Karpas-422 (cell line): Measurements from ENCODE around the gene FKBP6. TPM values are rescaled to one million over a fixed set of nuclear protein-coding genes. Genes with fewer than 3 reads are reported as not detected.
"Not testable (repeated sequence)": the region's sequence is repeated elsewhere in the genome, so short reads cannot be mapped to it uniquely, and the experiment has no call there.

Experiments
- DNase-seq: peaks from one replicate; pipeline ENCODE4 v3.0.0-alpha.2; 2015
- H2AFZ ChIP-seq: fragments of 200-600 bp; sonication (generic); 2 replicates; pipeline ENCODE4 v1.6.1; 2014; ENCODE audit warnings: antibody characterized with exemption, low read length, mixed read lengths
- H3K27ac ChIP-seq: fragments of 200-600 bp; sonication (generic); 2 replicates; pipeline ENCODE4 v1.5.1; 2014; ENCODE audit warnings: mild to moderate bottlenecking, low read length, moderate library complexity
- H3K27me3 ChIP-seq: fragments of 200-600 bp; sonication (generic); 2 replicates; pipeline ENCODE4 v1.6.1; 2014; ENCODE audit warnings: low read length, mixed read lengths
- H3K36me3 ChIP-seq: fragments of 200-600 bp; sonication (generic); 2 replicates; pipeline ENCODE4 v1.6.1; 2014; ENCODE audit warnings: low read length, mixed read lengths; ENCODE audit not compliant: insufficient read depth
- H3K4me1 ChIP-seq: fragments of 200-600 bp; sonication (generic); 2 replicates; pipeline ENCODE4 v1.6.1; 2014; ENCODE audit warnings: mild to moderate bottlenecking, low read length, mixed read lengths
- H3K4me2 ChIP-seq: fragments of 200-600 bp; sonication (generic); 2 replicates; pipeline ENCODE4 v1.6.1; 2014; ENCODE audit warnings: low read length, low read depth, mild to moderate bottlenecking; ENCODE audit not compliant: poor library complexity, severe bottlenecking
- H3K4me3 ChIP-seq: fragments of 200-600 bp; sonication (generic); 2 replicates; pipeline ENCODE4 v1.5.1; 2014; ENCODE audit warnings: mild to moderate bottlenecking, antibody characterized with exemption, low read length, mixed read lengths
- H3K79me2 ChIP-seq: fragments of 200-600 bp; sonication (generic); 2 replicates; pipeline ENCODE4 v1.6.1; 2014; ENCODE audit warnings: mild to moderate bottlenecking, low read length, mixed read lengths
- H3K9ac ChIP-seq: fragments of 200-600 bp; sonication (generic); 2 replicates; pipeline ENCODE4 v1.6.0; 2014; ENCODE audit warnings: low read length
- H3K9me2 ChIP-seq: fragments of 200-600 bp; sonication (generic), shearing (Covaris generic); replicated peaks from 2 replicates; pipeline ENCODE4 v1.6.0; 2014; ENCODE audit warnings: mild to moderate bottlenecking, low read length, moderate library complexity; ENCODE audit not compliant: insufficient read depth
- H3K9me3 ChIP-seq: fragments of 300-700, 200-600 bp; sonication (generic); 2 replicates; pipeline ENCODE4 v1.6.1; 2014; ENCODE audit warnings: low read length, mixed read lengths
- H4K20me1 ChIP-seq: fragments of 200-600 bp; sonication (generic); 2 replicates; pipeline ENCODE4 v1.6.1; 2014; ENCODE audit warnings: mild to moderate bottlenecking, antibody characterized with exemption, low read length, low read depth; ENCODE audit not compliant: insufficient read depth
- total RNA-seq: library from RNA; depleted of rRNA; stranded (reverse); fragments of >200 nt; shearing (Covaris generic); gene quantifications from 2 replicates; pipeline ENCODE4 v1.2.3, GENCODE V29; 2014; ENCODE audit warnings: low replicate concordance

FKBP6 gene
- total RNA-seq, 1 experiment from 2014 or later = not detected

DNA sequence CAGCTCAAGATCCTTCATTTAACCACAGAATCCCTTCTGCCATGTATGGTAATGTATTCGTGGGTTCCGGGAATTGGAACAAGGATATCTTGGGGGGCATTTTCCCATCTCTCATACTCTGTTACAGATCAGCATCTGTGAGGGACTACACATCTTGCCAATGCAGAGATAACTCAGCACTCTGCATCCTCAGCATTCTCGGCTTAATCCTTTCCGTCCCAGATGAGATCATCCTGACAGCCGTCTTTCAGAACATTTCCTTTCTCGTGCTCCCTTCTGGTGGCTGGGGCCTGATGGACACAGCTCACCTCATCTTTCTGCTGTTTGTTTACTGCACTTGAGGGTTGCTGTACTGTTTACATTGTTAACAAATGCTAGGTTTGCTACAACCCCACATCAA is 25.3 kb downstream of the FKBP6 start:
- no peaks in the 10 kb centered on the region for H3K27me3 ChIP-seq

DNA sequence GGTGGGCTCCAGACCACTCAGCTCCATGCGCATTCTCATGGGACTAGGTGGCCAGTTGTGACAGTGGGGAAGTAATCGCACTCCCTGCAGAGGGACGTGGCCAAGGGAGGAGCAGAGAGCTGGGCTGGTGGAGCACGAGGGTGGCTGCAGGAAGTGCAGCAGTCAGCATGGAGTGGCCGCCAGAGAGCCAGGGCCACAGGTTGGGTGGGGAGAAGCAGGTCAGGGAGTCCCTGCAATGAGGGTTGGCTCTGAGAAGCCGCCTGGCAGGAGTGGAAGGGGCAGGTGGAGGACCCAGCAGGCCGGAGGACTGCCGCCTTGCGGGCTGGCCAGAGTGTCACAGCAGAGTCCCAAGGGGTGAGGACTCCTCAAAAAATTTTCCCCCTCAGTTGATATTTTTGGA is 26.2 kb downstream of the FKBP6 start:
- H3K4me1 ChIP-seq = no peaks in the 10 kb centered on the region
- H3K27me3 ChIP-seq = no peaks in the 10 kb centered on the region
- no peaks in the 10 kb centered on the region for H4K20me1 ChIP-seq
- no peaks in the 10 kb centered on the region for H3K9me2 ChIP-seq
- H3K4me3 ChIP-seq = no peak overlapping the region
- no peaks in the 10 kb centered on the region for H3K79me2 ChIP-seq
- no peak for DNase-seq
- H3K36me3 ChIP-seq = no peaks in the 10 kb centered on the region
- no peak overlapping the region for H3K9ac ChIP-seq
- H3K27ac ChIP-seq = no peak overlapping the region
- H3K9me3 ChIP-seq = no peaks in the 10 kb centered on the region
- H2AFZ ChIP-seq = no peak overlapping the region
- no peak overlapping the region for H3K4me2 ChIP-seq

More for the DNA sequence above, 25.3 kb downstream of the FKBP6 start:
- H4K20me1 ChIP-seq = no peaks in the 10 kb centered on the region
- H3K4me3 ChIP-seq = no peak overlapping the region
- DNase-seq = no peak
- no peaks in the 10 kb centered on the region for H3K36me3 ChIP-seq
- H3K79me2 ChIP-seq = no peaks in the 10 kb centered on the region
- H2AFZ ChIP-seq = no peak overlapping the region
- H3K9me2 ChIP-seq = no peaks in the 10 kb centered on the region
- H3K4me2 ChIP-seq = no peak overlapping the region
- no peak overlapping the region for H3K9ac ChIP-seq
- no peak overlapping the region for H3K27ac ChIP-seq
- H3K9me3 ChIP-seq = no peaks in the 10 kb centered on the region
- no peaks in the 10 kb centered on the region for H3K4me1 ChIP-seq

DNA sequence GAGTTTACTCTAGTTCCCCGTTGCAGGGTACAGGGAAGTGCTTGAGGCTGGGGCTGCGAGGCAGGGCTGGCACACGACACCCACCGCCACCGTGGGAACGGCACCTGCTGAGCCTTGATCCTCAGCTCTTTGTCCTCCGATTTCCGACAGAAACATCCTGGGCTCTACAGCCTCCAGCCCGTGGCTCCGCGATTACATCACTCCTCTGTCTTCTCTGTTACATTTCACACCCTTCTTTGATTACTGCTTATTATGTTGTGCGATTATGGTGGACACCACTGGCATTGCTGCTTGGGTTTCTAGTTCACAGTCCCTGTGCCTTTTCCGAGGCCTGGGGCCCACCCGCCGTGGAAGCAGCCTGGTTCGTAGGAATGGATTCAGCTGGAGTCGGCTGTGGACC is 26.9 kb downstream of the FKBP6 start:
- no peaks in the 10 kb centered on the region for H3K27me3 ChIP-seq
- DNase-seq = no peak
- H3K79me2 ChIP-seq = no peaks in the 10 kb centered on the region
- no peaks in the 10 kb centered on the region for H3K9me2 ChIP-seq
- H3K9me3 ChIP-seq = no peaks in the 10 kb centered on the region
- H3K4me1 ChIP-seq = no peaks in the 10 kb centered on the region
- H3K27ac ChIP-seq = no peak overlapping the region
- no peak overlapping the region for H2AFZ ChIP-seq
- H3K4me2 ChIP-seq = no peak overlapping the region
- H4K20me1 ChIP-seq = no peaks in the 10 kb centered on the region
- no peak overlapping the region for H3K9ac ChIP-seq
- no peak overlapping the region for H3K4me3 ChIP-seq
- H3K36me3 ChIP-seq = no peaks in the 10 kb centered on the region

DNA sequence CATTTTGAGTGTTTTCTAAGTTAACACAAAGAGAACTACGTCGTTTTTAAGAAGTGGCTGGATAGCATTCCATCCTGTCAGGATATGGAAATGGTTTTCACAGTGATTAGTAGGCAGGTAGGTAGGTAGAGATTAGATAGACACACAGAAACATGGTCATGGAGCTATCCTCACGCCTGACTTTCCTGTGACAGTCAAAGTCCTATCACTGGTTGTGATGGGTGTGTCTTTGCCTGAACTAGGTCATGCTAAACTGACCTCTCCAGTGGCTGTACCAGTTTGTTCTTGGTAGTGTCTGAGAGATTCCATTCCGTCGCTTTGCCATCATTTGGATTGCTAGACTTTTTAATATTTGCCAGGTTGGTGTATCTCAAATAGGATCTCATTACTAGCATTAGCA is 28.2 kb downstream of the FKBP6 start:
- no peak overlapping the region for H3K4me3 ChIP-seq
- no peak overlapping the region for H2AFZ ChIP-seq
- H3K4me2 ChIP-seq = no peak overlapping the region
- no peaks in the 10 kb centered on the region for H3K27me3 ChIP-seq
- no peaks in the 10 kb centered on the region for H3K4me1 ChIP-seq
- no peak overlapping the region for H3K9ac ChIP-seq
- DNase-seq = no peak
- H3K9me2 ChIP-seq = no peaks in the 10 kb centered on the region
- H3K27ac ChIP-seq = no peak overlapping the region
- no peaks in the 10 kb centered on the region for H3K79me2 ChIP-seq
- H3K36me3 ChIP-seq = no peaks in the 10 kb centered on the region
- H4K20me1 ChIP-seq = no peaks in the 10 kb centered on the region
- H3K9me3 ChIP-seq = no peaks in the 10 kb centered on the region

DNA sequence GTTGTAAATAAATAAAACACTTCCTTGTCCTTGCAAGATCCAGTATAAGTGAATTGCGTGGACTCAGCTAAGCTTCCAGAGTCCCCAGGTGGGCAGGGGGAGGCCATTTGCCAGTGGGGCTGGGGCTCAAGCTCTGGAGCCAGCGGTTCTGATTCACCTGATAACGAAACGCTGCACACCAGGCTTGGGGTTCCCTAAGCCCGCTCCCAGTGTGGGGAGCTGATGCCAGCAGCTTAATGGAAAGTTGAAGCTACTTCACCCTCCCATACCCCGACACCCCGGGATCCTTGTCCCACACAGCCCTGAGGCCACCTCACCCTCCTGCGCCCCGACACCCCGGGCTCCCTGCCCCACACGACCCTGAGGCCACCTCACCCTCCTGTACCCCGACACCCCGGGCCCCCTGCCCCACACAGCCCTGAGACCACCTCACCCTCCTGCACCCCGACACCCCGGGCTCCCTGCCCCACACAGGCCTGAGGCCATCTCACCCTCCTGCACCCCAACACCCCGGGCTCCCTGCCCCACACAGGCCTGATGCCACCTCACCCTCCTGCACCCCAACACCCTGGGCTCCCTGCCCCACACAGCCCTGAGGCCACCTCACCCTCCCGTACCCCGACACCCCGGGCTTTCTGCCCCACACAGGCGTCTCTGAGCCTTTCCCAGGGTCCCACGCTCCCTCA is 30.8 kb downstream of the FKBP6 start:
- H3K9ac ChIP-seq = no peak overlapping the region
- no peaks in the 10 kb centered on the region for H3K36me3 ChIP-seq
- no peaks in the 10 kb centered on the region for H3K4me1 ChIP-seq
- no peak for DNase-seq
- no peaks in the 10 kb centered on the region for H3K79me2 ChIP-seq
- H3K4me3 ChIP-seq = no peak overlapping the region
- no peak overlapping the region for H2AFZ ChIP-seq
- H3K9me2 ChIP-seq = no peaks in the 10 kb centered on the region
- H3K9me3 ChIP-seq = no peaks in the 10 kb centered on the region
- H3K27me3 ChIP-seq = no peaks in the 10 kb centered on the region
- H3K4me2 ChIP-seq = no peak overlapping the region
- H4K20me1 ChIP-seq = no peaks in the 10 kb centered on the region
- no peak overlapping the region for H3K27ac ChIP-seq

DNA sequence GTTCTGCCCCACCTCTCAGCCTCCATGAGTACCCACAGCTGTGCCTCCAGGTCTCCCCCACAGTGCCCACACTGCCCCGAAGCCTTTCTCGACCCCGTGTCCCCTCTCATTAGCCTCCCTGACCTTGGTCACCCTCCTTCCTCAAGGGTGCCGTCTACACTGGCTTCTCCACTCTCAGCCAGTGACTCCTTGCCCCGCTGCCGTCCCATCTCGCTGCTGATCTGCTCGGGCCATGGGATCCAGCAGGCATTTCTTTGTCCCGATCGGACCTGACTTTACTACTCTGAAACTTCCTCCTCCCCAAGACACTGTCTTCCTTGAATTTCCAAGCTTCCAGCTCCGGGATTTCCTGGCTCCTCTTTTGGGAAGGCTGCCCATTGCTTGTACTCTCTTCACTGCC is 31.3 kb downstream of the FKBP6 start:
- Histone ChIP-seq H3K4me2 (no peak overlapping the region), H2AFZ (no peak overlapping the region), H3K27ac (no peak overlapping the region), H3K9me2 (no peaks in the 10 kb centered on the region), H3K9ac (no peak overlapping the region), H3K4me1 (no peaks in the 10 kb centered on the region), H3K27me3 (no peaks in the 10 kb centered on the region), H3K36me3 (no peaks in the 10 kb centered on the region), H3K9me3 (no peaks in the 10 kb centered on the region), H3K79me2 (no peaks in the 10 kb centered on the region), H4K20me1 (no peaks in the 10 kb centered on the region), H3K4me3 (no peak overlapping the region)
- no peak for DNase-seq

DNA sequence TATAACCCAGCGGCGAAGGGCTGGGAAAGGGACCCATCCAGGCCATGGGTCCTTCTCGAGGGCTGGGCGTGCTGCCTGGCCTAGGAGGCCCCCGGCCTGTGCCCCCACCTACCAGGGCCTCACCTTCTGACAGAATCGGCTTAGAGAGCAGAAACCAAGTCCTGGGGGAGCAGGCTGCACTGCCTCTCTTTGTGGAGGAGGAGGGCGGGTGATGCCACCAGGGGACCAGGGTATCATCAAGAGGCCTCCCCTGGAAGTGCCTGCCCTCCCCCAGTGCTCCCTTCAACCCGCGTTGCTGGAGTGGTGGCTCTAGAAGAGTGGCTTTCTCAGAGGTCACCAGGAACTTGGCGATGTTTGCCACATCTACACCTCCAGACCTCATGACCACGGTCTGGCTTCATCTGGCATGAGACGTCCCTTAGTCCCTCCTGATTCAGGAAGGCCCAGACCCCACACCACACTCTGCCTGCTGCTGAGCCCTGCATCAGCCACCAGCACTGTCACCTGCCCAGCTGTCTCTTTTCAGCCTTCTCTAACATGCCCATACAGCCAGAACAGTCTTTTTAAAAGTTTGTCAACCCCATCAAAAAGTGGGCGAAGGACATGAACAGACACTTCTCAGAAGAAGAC is 31.9 kb downstream of the FKBP6 start:
- no peak for DNase-seq
- no peaks in the 10 kb centered on the region for H3K9me2 ChIP-seq
- no peak overlapping the region for H3K9ac ChIP-seq
- H3K4me3 ChIP-seq = no peak overlapping the region
- H3K79me2 ChIP-seq = no peaks in the 10 kb centered on the region
- no peaks in the 10 kb centered on the region for H3K27me3 ChIP-seq
- no peak overlapping the region for H3K27ac ChIP-seq
- H3K4me1 ChIP-seq = no peaks in the 10 kb centered on the region
- no peaks in the 10 kb centered on the region for H3K36me3 ChIP-seq
- no peaks in the 10 kb centered on the region for H3K9me3 ChIP-seq
- H4K20me1 ChIP-seq = no peaks in the 10 kb centered on the region
- no peak overlapping the region for H2AFZ ChIP-seq
- H3K4me2 ChIP-seq = no peak overlapping the region

DNA sequence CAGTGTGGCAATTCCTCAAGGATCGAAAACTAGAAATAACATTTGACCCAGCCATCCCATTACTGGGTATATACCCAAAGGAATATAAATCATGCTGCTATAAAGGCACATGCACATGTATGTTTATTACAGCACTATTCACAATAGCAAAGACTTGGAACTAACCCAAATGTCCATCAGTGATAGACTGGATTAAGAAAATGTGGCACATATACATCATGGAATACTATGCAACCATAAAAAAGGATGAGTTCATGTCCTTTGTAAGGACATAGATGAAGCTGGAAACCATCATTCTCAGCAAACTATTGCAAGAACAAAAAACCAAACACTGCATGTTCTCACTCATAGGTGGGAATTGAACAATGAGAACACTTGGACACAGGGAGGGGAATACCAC is 32.6 kb downstream of the FKBP6 start:
- not testable (repeated sequence) for H3K4me2 ChIP-seq, H3K27me3 ChIP-seq, H4K20me1 ChIP-seq, H3K4me1 ChIP-seq, H2AFZ ChIP-seq, H3K79me2 ChIP-seq, H3K9me2 ChIP-seq, DNase-seq, H3K27ac ChIP-seq, H3K9me3 ChIP-seq, H3K9ac ChIP-seq, H3K4me3 ChIP-seq, H3K36me3 ChIP-seq
